ENCODE data around the gene INSL3.

Gene INSL3

GRCh38 chr19:17795495-17795856 is 25.8 kb downstream of the INSL3 start:
- no peak for TF ChIP-seq CTCF (IDR thresholded peaks at IDR 0.05; ENCODE audit: low read length)
- no peak for TF ChIP-seq EZH2 (IDR thresholded peaks at IDR 0.05; ENCODE audit: borderline replicate concordance, low read length)
- Histone ChIP-seq H3K27me3 (ENCODE audit: insufficient read depth, low read length) (peaks cover 3% of the 10 kb centered on the region; the same call in 1 of the 2 replicates), H3K79me2 (ENCODE audit: insufficient read depth, low read length) (no peaks in the 10 kb centered on the region), H3K9me3 (ENCODE audit: low read length) (no peaks in the 10 kb centered on the region), H3K4me3 (ENCODE audit: low read depth, low read length, poor library complexity, severe bottlenecking) (no peak overlapping the region), H3K4me2 (ENCODE audit: low read length) (no peak overlapping the region), H4K20me1 (ENCODE audit: insufficient read depth, low read length) (no peaks in the 10 kb centered on the region), H2AFZ (ENCODE audit: low read length) (no peak overlapping the region), H3K4me1 (ENCODE audit: insufficient read depth, low read length, severe bottlenecking) (no peaks in the 10 kb centered on the region), H3K36me3 (ENCODE audit: insufficient read depth, low read length) (no peaks in the 10 kb centered on the region), H3K27ac (ENCODE audit: low read depth, low read length, poor library complexity, severe bottlenecking) (no peak overlapping the region), H3F3A (ENCODE audit: insufficient read depth, low read length) (no peaks in the 10 kb centered on the region), H3K9ac (ENCODE audit: low read length) (no peak overlapping the region), H3K9me2 (ENCODE audit: low read depth, low read length) (no peaks in the 10 kb centered on the region)

DNA sequence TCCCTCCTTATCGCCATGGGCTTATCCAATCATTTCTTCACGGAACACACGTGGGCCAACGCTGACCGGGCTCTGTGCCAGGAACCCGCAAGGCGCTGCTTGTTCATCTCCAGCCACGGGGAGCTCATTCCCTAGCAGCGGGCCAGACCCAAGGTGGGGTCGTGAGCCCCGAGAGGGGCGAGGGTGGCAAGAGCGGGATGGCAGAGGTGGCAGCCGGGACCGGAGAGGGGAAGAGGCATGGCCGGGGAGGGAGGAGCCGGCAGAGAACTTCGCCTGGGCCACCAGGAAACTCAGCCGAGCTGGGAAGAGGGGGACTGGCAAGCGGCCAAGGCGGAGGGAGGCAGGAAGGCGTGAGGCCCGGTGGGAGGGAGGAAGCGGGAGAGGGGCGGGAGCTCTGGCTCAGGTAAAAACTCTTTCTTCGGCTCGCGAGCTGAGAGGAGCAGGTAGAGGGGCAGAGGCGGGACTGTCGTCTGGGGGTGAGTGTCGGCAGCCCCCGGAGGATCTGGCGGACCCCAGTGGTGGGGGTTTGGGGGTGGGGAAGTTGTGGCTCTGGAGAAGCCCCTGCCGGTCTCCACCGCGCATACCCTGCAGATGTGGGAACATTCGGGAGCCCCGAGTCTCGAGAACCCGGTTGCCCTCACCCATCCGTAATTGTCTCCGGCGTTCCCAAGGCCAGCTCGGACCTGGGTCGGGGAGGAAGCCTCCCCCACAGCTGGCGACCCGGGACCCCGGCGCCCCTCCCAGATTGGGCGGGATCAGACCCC is 26.4 kb downstream of the INSL3 start, which contains the start of gene B3GNT3:
Gene B3GNT3 (plus strand): TSS at position 408 of the 764 bp plus-strand sequence. CDS start 12,670 bp downstream, outside the sequence.
- no peak within 1 kb of the TSS for H3K4me3 ChIP-seq (ENCODE audit: low read depth, low read length, poor library complexity, severe bottlenecking)
- H2AFZ ChIP-seq (ENCODE audit: low read length), result no peak within 1 kb of the TSS
- H3K4me1 ChIP-seq (ENCODE audit: insufficient read depth, low read length, severe bottlenecking), result no peaks in the 10 kb centered on the region
- no peaks in the 10 kb centered on the region for H3F3A ChIP-seq (ENCODE audit: insufficient read depth, low read length)
- no peaks in the 10 kb centered on the region for H3K36me3 ChIP-seq (ENCODE audit: insufficient read depth, low read length)
- peaks cover 3% of the 10 kb centered on the region; the same call in 1 of the 2 replicates for H3K27me3 ChIP-seq (ENCODE audit: insufficient read depth, low read length)
- H3K9me2 ChIP-seq (ENCODE audit: low read depth, low read length), result no peaks in the 10 kb centered on the region
- no peaks in the 10 kb centered on the region for H3K9me3 ChIP-seq (ENCODE audit: low read length)
- H4K20me1 ChIP-seq (ENCODE audit: insufficient read depth, low read length), result no peaks in the 10 kb centered on the region
- TF ChIP-seq CTCF (IDR thresholded peaks at IDR 0.05; ENCODE audit: low read length), result no peak
- TF ChIP-seq EZH2 (IDR thresholded peaks at IDR 0.05; ENCODE audit: borderline replicate concordance, low read length), result no peak
- no peak within 1 kb of the TSS for H3K27ac ChIP-seq (ENCODE audit: low read depth, low read length, poor library complexity, severe bottlenecking)
- no peaks in the 10 kb centered on the region for H3K79me2 ChIP-seq (ENCODE audit: insufficient read depth, low read length)
- H3K4me2 ChIP-seq (ENCODE audit: low read length), result no peak within 1 kb of the TSS
- no peak within 1 kb of the TSS for H3K9ac ChIP-seq (ENCODE audit: low read length)

DNA sequence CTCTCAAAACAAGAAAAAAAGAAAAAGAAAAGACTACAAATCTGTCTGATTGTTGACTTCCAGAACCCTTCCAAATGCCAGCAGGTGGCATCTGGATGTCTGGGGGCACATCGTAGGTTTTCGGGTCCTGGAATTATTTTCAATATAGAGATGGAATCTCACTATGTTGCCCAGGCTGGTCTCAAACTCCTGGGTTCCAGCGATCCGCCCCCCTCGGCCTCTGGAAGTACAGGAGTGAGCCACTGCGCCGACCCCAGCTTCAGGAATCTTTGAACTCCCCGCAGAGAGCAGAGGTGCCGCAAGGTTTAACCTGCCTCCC is 26.9 kb downstream of the INSL3 start:
- Histone ChIP-seq H3F3A (ENCODE audit: insufficient read depth, low read length) (no peaks in the 10 kb centered on the region; the same call in 1 of the 2 replicates), H3K27me3 (ENCODE audit: insufficient read depth, low read length) (peaks cover 3% of the 10 kb centered on the region; the same call in 1 of the 2 replicates), H3K9ac (ENCODE audit: low read length) (no peak overlapping the region), H3K4me2 (ENCODE audit: low read length) (no peak overlapping the region), H3K27ac (ENCODE audit: low read depth, low read length, poor library complexity, severe bottlenecking) (no peak overlapping the region), H2AFZ (ENCODE audit: low read length) (no peak overlapping the region), H3K4me3 (ENCODE audit: low read depth, low read length, poor library complexity, severe bottlenecking) (no peak overlapping the region), H3K36me3 (ENCODE audit: insufficient read depth, low read length) (no peaks in the 10 kb centered on the region; the same call in 1 of the 2 replicates), H4K20me1 (ENCODE audit: insufficient read depth, low read length) (no peaks in the 10 kb centered on the region), H3K9me3 (ENCODE audit: low read length) (no peaks in the 10 kb centered on the region), H3K9me2 (ENCODE audit: low read depth, low read length) (no peaks in the 10 kb centered on the region), H3K79me2 (ENCODE audit: insufficient read depth, low read length) (no peaks in the 10 kb centered on the region), H3K4me1 (ENCODE audit: insufficient read depth, low read length, severe bottlenecking) (no peaks in the 10 kb centered on the region)
- TF ChIP-seq CTCF (IDR thresholded peaks at IDR 0.05; ENCODE audit: low read length) (no peak), EZH2 (IDR thresholded peaks at IDR 0.05; ENCODE audit: borderline replicate concordance, low read length) (no peak)

Data from OCI-LY1 (cell line).